ENCODE results near the gene SPDYE11.
"Not testable (repeated sequence)": the region's sequence is repeated elsewhere in the genome, so short reads cannot be mapped to it uniquely, and the experiment has no call there.

Gene SPDYE11

GRCh38 chr7:73057811-73058210 lies at the start of gene SPDYE11:
SPDYE11 (minus strand) TSS chr7:73057911; CDS start chr7:73056111, 1,800 bp downstream.
- DNase-seq (ENCODE audit: low read depth, low spot score), result not testable (repeated sequence)

DNA sequence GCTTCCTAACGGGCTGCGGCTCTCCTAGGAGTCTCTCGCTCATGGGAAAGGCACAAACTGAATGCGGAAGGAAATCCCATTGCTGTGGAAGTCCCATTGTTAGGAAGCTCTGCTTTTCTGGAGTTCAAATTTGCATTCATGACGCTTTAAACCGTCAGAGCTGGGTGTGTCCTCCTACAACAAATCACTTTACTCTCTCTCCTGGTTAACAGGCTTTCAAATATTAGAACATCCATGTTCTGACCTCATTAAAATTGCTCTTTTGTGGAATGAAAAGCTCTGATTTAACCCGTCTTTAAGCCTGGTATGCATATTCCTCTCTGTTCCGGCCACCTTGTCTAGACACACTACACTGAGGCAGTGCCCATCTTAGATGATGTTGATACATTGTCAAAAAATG lies 28.2 kb upstream of the SPDYE11 start, which contains the start of gene SPDYE9:
SPDYE9 (minus strand) TSS at position 101 of the 400 bp plus-strand sequence. CDS start 1,800 bp downstream, outside the sequence.
- not testable (repeated sequence) for DNase-seq (ENCODE audit: low read depth, low spot score)

DNA sequence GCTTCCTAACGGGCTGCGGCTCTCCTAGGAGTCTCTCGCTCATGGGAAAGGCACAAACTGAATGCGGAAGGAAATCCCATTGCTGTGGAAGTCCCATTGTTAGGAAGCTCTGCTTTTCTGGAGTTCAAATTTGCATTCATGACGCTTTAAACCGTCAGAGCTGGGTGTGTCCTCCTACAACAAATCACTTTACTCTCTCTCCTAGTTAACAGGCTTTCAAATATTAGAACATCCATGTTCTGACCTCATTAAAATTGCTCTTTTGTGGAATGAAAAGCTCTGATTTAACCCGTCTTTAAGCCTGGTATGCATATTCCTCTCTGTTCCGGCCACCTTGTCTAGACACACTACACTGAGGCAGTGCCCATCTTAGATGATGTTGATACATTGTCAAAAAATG lies 28.0 kb downstream of the SPDYE11 start, which contains the start of gene SPDYE8:
SPDYE8 (minus strand) TSS at position 101 of the 400 bp plus-strand sequence. CDS start 1,800 bp downstream, outside the sequence.
- not testable (repeated sequence) for DNase-seq (ENCODE audit: low read depth, low spot score)

DNA sequence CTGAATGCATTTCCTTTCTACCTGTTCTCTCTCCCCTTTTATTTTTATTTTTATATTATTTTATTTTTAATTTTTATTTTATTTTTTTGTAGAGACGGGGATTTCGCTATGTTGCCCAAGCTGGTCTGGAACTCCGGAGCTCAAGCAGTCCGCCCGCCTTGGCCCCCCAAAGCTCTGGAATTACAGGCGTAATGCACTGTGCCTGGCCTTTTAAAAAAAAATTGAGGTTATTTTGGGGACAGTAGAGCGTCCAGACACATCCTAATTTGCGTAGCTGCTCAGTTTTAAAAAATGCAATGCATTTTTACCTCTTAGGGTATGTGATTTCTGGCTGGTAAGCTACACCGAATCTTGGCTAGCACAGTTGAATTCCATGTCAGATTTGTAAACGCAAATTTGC lies 51.2 kb downstream of the SPDYE11 start:
- DNase-seq (ENCODE audit: low read depth, low spot score), result not testable (repeated sequence)

DNA sequence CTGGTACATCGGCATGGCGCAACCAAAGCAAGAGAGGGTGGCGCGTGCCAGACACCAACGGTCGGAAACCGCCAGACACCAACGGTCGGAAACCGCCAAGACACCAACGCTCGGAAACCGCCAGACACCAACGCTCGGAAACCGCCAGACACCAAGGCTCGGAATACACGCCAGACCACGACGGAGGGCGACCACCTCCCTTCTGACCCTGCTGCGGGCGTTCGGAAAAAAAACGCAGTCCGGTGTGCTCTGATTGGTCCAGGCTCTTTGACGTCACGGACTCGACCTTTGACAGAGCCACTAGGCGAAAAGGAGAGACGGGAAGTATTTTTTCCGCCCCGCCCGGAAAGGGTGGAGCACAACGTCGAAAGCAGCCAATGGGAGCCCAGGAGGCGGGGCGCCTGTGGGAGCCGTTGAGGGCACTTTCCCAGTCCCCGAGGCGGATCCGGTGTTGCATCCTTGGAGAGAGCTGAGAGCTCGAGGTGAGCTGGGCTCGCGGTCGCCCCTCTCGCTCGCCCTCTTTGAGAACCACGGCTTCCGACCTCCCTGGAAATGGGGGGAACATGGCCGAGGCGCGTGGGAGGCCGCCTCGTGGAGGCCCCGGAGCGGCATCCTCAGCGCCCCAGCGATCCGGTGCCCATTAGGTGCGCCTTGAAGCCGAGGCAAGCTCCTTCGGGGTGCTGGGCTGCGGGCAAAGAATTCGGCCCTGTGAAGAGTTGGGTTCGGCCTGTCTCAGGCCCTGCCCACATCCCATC lies 51.8 kb downstream of the SPDYE11 start:
- DNase-seq (ENCODE audit: low read depth, low spot score), result peak; percentile 97

DNA sequence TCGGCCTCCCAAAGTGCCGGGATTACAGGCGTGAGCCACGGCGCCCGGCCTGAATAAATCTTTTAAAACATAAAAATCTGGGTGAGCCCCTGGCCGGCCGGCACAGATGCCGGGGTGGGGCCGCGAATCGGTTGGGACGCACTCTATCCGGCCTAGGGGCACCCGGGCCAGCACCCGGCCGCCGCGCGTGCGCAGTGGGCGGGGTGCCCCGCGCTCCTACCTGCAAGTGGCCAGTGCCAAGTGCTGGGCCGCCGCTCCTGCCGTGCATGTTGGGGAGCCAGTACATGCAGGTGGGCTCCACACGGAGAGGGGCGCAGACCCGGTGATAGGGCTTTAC lies 52.4 kb downstream of the SPDYE11 start:
- DNase-seq (ENCODE audit: low read depth, low spot score), result not testable (repeated sequence)

GRCh38 chr7:72997887-72998468 lies 59.7 kb downstream of the SPDYE11 start:
- DNase-seq (ENCODE audit: low read depth, low spot score), result not testable (repeated sequence)

Data from ELF-1 (cell line).